Stimulated activated CD4-positive, alpha-beta T cell treated with anti-CD3 and anti-CD28 coated beads, Interleukin-4, amount 100 ng/mL, for 1 hour (primary cell): ENCODE measurements around the gene YTHDF1.

Source experiments
- DNase-seq: peaks from one replicate; pipeline ENCODE4 v3.0.0-alpha.2; 2020

The YTHDF1 gene

DNA sequence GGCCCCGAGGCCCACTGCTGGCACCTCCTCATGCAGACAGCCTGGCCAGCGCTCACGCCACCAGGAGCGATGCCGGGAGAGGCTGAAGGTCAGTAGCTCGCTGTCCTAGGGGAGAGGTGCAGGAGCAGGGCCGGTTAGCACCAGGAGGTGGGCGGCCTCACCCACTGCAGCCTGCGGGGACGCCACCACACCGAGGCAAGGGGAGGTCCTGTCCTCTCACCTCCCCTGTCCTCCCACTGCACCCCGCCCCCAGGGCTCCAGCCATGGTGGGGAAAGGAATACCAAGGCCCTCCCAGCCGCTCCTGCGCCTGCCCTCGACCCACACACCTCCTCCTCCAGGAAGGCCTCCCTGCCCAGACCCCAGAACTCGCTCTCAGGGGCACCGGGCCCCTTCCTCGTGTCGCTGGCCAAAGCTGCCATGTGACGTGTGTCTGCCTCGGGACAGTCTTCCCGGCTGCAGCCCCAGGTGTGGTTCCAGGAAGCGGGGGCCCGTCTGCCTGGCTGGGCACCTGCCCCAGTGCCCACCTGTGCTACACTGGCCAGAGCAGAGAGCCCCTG, 31.8 kb upstream of the YTHDF1 start:
- DNase-seq = no peak

DNA sequence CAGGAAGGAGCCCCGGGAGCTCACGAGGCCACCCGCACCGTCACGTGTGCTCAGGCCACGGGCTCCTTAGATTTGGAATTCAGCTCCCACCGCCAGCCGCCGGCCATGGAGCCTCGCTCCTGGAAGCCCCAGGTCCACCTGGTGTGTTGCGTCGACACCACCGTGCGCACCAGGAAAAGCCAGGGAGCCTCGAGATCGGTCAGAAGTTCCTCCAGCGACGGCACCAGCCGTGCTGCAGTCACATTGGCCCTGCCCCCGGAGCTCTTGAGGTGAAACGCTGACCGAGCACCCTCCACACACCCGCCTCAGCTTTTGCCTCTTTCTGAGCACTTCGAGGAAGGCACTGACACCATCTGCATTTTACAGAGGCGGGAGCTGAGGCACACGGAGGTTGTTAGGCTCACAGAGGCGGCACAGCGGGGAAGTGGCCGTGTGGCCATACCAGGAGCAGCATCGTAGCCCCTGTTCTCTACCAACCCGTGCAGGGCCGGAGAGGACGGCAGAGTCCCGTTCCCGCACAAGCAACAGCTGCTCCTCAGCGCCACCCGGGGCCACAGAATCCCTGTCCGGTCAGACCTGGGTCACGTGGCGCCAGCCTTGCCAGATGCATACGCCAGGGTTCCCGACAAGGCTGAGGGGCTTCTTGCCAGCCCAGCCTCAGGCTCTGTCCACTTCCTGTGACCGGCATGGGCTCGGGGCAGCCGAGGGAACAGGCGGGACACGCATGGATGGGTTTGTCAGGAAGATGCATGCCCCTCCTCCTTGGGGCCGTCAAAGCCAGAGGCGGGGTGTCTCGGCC, 30.8 kb upstream of the YTHDF1 start:
- no peak for DNase-seq

DNA sequence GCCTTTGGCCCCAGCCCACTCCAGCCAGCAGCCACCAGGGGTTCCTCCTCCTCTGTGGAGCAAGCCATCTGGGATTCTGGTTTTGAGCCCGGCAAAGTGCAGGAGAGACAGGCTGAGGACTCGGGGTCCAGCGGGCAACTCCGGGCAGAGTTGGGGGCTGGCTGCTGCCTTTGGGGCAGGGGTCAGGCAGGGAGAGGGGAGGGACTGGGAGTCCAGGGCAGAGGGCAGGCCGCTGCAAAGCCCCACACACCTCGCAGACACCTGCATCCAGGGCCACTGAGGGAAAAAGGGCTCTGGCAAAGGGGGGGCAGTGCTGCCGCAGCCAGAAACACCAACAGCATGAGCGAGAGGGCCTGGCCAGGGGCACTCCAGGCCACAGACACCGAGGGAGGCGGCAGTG, 28.5 kb upstream of the YTHDF1 start:
- no peak for DNase-seq

DNA sequence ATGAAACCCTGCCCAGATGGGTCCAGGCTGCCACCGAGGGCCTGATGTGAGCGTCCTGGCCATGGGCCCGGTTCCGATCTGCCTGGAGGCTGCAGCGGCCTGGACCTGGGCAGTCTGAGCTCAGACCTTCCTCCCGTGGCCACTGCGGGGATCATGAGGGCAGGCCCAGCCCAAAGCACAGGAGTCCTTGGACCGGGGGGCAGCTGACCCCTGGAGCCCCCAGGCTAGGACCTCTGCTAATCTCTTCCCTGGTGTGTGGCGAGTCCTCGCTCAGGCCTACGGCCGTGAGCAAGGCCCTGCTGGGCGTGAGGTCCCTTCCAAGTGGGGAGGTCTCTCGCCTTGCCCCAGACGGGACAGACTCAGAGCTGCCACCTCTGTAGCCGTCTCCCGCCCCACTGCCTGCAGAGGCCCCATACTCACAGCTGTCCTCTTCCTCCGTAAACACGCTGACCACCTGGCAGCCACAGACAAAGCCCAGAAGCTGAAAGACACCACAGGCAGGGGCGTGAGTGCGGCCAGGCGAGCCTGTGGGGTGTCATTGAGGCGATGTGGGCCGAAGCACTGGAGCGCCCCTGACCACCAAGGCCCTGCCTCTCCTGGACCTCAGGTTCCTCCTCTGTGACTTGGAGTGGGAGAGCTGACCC, 27.8 kb upstream of the YTHDF1 start:
- DNase-seq = no peak

GRCh38 chr20:63242736-63243135, 26.8 kb upstream of the YTHDF1 start:
- no peak for DNase-seq

- DNase-seq = no peak
These were observed 25.3 kb upstream of the YTHDF1 start for GRCh38 chr20:63241272-63241671.

DNA sequence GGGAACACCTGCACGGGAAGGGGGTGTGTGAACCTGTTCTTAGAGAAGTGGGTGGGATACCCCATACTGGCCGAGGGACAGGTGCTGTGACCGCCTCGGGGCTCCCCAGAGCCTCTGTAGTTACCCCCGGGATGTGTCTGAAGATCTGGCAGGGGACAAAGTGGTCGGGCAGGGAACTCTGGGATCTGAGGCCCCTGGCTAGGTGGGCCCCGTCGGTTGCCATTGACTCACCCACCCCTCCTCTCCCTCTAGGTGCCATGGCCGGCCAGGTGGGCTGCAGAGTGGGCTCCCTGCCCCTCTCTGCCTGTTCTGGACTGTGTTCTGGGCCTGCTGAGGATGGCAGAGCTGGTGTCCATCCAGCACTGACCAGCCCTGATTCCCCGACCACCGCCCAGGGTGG, 24.1 kb upstream of the YTHDF1 start:
- no peak for DNase-seq

- no peak for DNase-seq
These were observed 23.5 kb upstream of the YTHDF1 start for GRCh38 chr20:63239431-63239830.

- DNase-seq = no peak
These were observed 22.7 kb upstream of the YTHDF1 start for GRCh38 chr20:63238514-63239125.

GRCh38 chr20:63238031-63238430, 22.1 kb upstream of the YTHDF1 start:
- DNase-seq = no peak

DNA sequence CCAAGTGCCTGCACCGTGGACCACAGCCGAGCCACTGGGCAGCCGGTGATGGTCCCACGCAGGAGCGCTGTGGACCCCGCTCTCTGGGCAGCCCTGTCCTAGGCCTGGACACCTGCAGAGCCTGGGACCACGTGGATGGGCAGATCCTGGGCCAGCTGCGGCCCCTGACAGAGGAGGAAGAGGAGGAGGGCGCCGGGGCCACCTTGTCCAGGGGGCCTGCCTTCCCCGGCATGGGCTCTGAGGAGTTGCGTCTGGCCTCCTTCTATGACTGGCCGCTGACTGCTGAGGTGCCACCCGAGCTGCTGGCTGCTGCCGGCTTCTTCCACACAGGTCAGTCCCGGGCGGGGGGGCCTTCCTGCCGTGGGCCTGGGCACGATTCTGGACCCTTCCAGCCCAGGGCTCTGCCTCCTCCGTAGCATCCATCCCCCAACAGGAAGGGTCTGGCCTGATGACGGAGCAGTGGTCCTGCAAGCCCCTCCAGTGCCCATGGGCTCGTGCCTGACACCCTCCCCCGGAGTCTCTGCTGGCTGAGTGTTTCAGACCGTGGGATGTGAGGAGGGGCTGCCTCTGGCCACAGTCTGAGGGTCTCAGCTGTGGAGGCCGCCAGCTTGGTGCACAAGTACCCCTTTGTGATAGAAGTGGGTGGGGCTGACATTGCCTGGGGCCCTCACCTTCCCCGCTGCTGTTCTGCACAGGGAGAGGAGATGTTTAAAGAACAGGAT, 20.3 kb upstream of the YTHDF1 start:
- DNase-seq = no peak

DNA sequence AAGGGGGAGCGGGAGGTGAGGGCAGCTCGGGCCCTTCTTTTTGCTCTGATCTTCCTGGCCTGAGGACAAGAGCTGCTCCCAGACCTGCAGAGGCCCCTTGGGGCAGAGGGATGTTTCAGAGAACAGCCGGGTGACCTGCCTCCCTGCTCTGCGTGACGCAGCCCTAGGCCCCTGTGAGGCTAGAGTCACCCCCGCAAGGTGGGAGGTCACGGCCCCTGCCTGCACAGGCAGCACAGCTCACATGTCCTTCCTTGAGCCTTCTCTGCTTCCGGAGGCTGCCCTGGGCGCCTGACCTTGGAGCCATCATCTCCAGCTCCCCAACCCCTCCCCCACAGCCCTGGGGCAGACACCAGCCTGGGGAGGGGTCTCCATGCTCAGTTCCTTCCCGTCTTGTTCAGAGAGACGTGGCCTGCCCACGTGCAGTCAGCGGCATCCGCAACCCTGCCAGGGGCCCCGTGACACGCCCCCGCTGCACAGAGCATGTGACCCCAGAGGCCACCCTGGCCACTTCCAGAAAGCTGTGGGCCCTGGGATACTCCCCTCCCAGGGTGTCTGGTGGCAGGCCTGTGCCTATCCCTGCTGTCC, 19.6 kb upstream of the YTHDF1 start, which contains the start of gene BIRC7:
Gene BIRC7 (plus strand): TSS at position 507 of the 585 bp plus-strand sequence. CDS start 192 bp downstream, outside the sequence.
- no peak for DNase-seq

GRCh38 chr20:63234693-63235398, 18.9 kb upstream of the YTHDF1 start:
- DNase-seq = peak; percentile 40

- DNase-seq = no peak
These were observed 18.0 kb upstream of the YTHDF1 start for GRCh38 chr20:63233924-63234323.

DNA sequence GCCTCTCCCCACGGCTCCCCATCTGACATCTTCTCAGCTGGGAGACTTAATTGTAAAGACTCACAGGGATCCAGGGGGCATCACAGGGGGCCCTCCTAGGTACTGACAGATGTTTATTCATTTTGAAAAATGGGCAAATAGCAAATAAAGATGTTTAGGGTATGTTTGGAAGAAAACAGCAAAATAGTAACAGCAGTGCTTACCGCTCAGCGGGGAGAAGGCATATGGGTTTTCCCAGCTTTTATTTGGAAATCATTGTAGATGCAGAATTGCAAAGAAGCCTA, 17.1 kb upstream of the YTHDF1 start:
- DNase-seq = no peak

GRCh38 chr20:63232235-63233060, 16.5 kb upstream of the YTHDF1 start:
- DNase-seq = no peak

- no peak for DNase-seq
These were observed 14.9 kb upstream of the YTHDF1 start for GRCh38 chr20:63230800-63231268.

- DNase-seq = no peak
These were observed 12.9 kb upstream of the YTHDF1 start for GRCh38 chr20:63228806-63229205.

GRCh38 chr20:63227260-63227659, 11.3 kb upstream of the YTHDF1 start:
- DNase-seq = no peak

DNA sequence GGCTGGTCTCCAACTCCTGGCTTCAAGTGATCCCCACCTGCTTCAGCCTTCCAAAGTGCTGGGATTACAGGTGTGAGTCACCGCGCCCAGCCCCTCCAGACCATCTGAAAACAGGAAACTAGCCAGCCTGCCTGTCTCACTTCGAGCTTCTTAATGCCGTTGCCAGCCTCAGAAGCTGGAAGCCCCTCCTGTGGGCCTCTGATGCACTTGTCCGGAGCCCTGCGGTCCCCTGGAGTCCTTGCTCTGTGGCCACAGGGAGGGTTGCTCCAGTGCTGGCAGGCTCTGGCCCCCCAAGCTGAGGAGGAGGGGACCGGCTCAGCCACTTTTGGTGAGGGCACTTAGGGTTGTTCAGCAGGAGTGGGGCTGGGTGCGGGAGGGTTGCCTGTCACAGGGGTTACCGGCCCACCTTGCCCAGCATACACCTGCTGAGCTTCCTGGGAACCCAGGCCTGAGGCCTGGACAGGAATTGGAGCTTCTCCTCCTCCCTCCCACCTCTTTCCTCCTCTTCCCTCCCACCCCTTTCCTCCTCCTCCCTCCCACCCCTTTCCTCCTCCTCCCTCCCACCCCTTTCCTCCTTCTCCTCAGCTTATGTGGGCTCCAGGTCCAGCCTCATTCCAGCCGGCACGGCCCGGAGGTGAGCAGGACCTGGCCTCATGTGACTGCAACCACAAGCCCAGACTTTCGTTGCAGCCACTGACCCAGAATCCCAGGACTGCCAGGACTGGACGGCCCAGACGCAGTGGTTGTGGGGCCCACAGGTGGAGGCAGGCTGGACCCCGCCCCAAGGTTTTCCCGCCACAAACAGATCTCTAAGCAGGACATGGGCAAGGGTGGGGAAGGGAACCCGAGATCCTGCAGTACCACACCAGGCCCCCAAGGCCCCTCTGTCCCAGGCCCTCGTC, 10.4 kb upstream of the YTHDF1 start:
- DNase-seq = no peak
